Activated naive CD4-positive, alpha-beta T cell treated with anti-CD3 and anti-CD28 coated beads, Interleukin-2, amount 50 U/mL, for 72 hours (primary cell): ENCODE data around the gene MAN1A2. TPM values are rescaled to one million over a fixed set of nuclear protein-coding genes. Genes with fewer than 3 reads are reported as not detected.
"Not testable (repeated sequence)": the region's sequence is repeated elsewhere in the genome, so short reads cannot be mapped to it uniquely, and the experiment has no call there.

ENCODE experiments used
- ATAC-seq, 2 donors: fragments of 150-1000 bp; cut with Tn5 transposase; 2 replicates each; pipeline ENCODE4 v1.10.0; 2021; ENCODE audit warnings: mild to moderate bottlenecking in 2 of 2, moderate library complexity in 2 of 2
- DNase-seq, 2 donors: peaks; one replicate each; pipeline ENCODE4 v3.0.0; 2021 to 2022; ENCODE audit warnings: low spot score in 2 of 2
- H3K27ac Mint-ChIP-seq, 2 donors: one replicate each; pipeline ENCODE4 v1.8.0; 2022; ENCODE audit warnings: mild to moderate bottlenecking in 2 of 2, mixed read lengths in 2 of 2
- H3K36me3 Mint-ChIP-seq, 2 donors: one replicate each; pipeline ENCODE4 v1.8.0; 2022; ENCODE audit warnings: mixed read lengths in 2 of 2
- H3K9me3 Mint-ChIP-seq, 2 donors: one replicate each; pipeline ENCODE4 v1.8.0; 2022; ENCODE audit warnings: mixed read lengths in 2 of 2
- total RNA-seq, 2 donors: library from RNA; stranded (reverse); gene quantifications; one replicate each; pipeline ENCODE4 v1.2.3, GENCODE V29; 2022

MAN1A2 gene
- 10 to 100 TPM; 17.8 to 18.4 TPM for total RNA-seq

- H3K9me3 Mint-ChIP-seq, result no peaks in the 10 kb centered on the region
- peak within 1 kb of the TSS; percentile 83 to 97 for H3K27ac Mint-ChIP-seq
- ATAC-seq (peak; percentile 77 to 85), DNase-seq (peak; percentile 56 to 86)
- H3K36me3 Mint-ChIP-seq, result peaks cover 6 to 16% of the 10 kb centered on the region in 2 donors
Measured at GRCh38 chr1:117367046-117368025, at the start of gene MAN1A2. MAN1A2 (plus strand) TSS chr1:117367449; CDS start chr1:117368184, 735 bp downstream.

- ATAC-seq, result no peak
- peaks cover 0 to 5% of the 10 kb centered on the region in 2 donors for H3K9me3 Mint-ChIP-seq
- no peak for DNase-seq
- H3K27ac Mint-ChIP-seq, result no peak overlapping the region
- H3K36me3 Mint-ChIP-seq, result peaks cover 0 to 4% of the 10 kb centered on the region in 2 donors
Measured at GRCh38 chr1:117318011-117318410, 49.2 kb upstream of the MAN1A2 start.

GRCh38 chr1:117318426-117318825, 48.8 kb upstream of the MAN1A2 start:
- DNase-seq, result no peak
- Mint-ChIP-seq H3K36me3 (peaks cover 0 to 4% of the 10 kb centered on the region in 2 donors), H3K9me3 (peaks cover 0 to 5% of the 10 kb centered on the region in 2 donors), H3K27ac (no peak overlapping the region)
- no peak for ATAC-seq

- peaks cover 0 to 5% of the 10 kb centered on the region in 2 donors for H3K9me3 Mint-ChIP-seq
- no peak overlapping the region for H3K27ac Mint-ChIP-seq
- DNase-seq (no peak), ATAC-seq (no peak)
- peaks cover 0 to 4% of the 10 kb centered on the region in 2 donors for H3K36me3 Mint-ChIP-seq
Measured at GRCh38 chr1:117320515-117320914, 46.7 kb upstream of the MAN1A2 start.

GRCh38 chr1:117321680-117322609, 45.3 kb upstream of the MAN1A2 start:
- H3K9me3 Mint-ChIP-seq, result peaks cover 0 to 5% of the 10 kb centered on the region in 2 donors
- peaks cover 0 to 4% of the 10 kb centered on the region in 2 donors for H3K36me3 Mint-ChIP-seq
- ATAC-seq (no peak), DNase-seq (no peak)
- no peak overlapping the region for H3K27ac Mint-ChIP-seq

- Mint-ChIP-seq H3K9me3 (no peaks in the 10 kb centered on the region), H3K36me3 (no peaks in the 10 kb centered on the region), H3K27ac (no peak overlapping the region)
- ATAC-seq (no peak), DNase-seq (no peak)
Measured at GRCh38 chr1:117324357-117324756, 42.9 kb upstream of the MAN1A2 start.

GRCh38 chr1:117326035-117326434, 41.2 kb upstream of the MAN1A2 start:
- not testable (repeated sequence) for H3K36me3 Mint-ChIP-seq, H3K9me3 Mint-ChIP-seq, ATAC-seq, H3K27ac Mint-ChIP-seq, DNase-seq

- no peak overlapping the region for H3K27ac Mint-ChIP-seq
- no peak for DNase-seq
- ATAC-seq, result no peak
- H3K9me3 Mint-ChIP-seq, result no peaks in the 10 kb centered on the region
- no peaks in the 10 kb centered on the region for H3K36me3 Mint-ChIP-seq
Measured at GRCh38 chr1:117327011-117327410, 40.2 kb upstream of the MAN1A2 start.

GRCh38 chr1:117335376-117336086, 31.7 kb upstream of the MAN1A2 start:
- peaks cover 0 to 4% of the 10 kb centered on the region in 2 donors for H3K9me3 Mint-ChIP-seq
- ATAC-seq (no peak), DNase-seq (no peak)
- H3K27ac Mint-ChIP-seq, result no peak overlapping the region
- H3K36me3 Mint-ChIP-seq, result no peaks in the 10 kb centered on the region

GRCh38 chr1:117336088-117336817, 31.0 kb upstream of the MAN1A2 start:
- H3K9me3 Mint-ChIP-seq, result peaks cover 0 to 4% of the 10 kb centered on the region in 2 donors
- ATAC-seq, result no peak
- H3K36me3 Mint-ChIP-seq, result no peaks in the 10 kb centered on the region
- DNase-seq, result no peak
- H3K27ac Mint-ChIP-seq, result no peak overlapping the region

GRCh38 chr1:117339866-117340700, 27.2 kb upstream of the MAN1A2 start:
- Mint-ChIP-seq H3K27ac (no peak overlapping the region), H3K9me3 (peaks cover 0 to 4% of the 10 kb centered on the region in 2 donors), H3K36me3 (no peaks in the 10 kb centered on the region)
- no peak for DNase-seq
- ATAC-seq, result peak; percentile 46 to 51

GRCh38 chr1:117341123-117341522, 26.1 kb upstream of the MAN1A2 start:
- ATAC-seq (no peak), DNase-seq (no peak)

GRCh38 chr1:117342397-117342796, 24.9 kb upstream of the MAN1A2 start:
- ATAC-seq (no peak), DNase-seq (no peak)
- H3K36me3 Mint-ChIP-seq, result no peaks in the 10 kb centered on the region
- peaks cover 0 to 4% of the 10 kb centered on the region in 2 donors for H3K9me3 Mint-ChIP-seq
- no peak overlapping the region for H3K27ac Mint-ChIP-seq

More at GRCh38 chr1:117341123-117341522, 26.1 kb upstream of the MAN1A2 start:
- H3K36me3 Mint-ChIP-seq, result no peaks in the 10 kb centered on the region
- no peak overlapping the region for H3K27ac Mint-ChIP-seq
- H3K9me3 Mint-ChIP-seq, result peaks cover 0 to 4% of the 10 kb centered on the region in 2 donors

- peak; percentile 44 to 88 for ATAC-seq
- no peak for DNase-seq
- Mint-ChIP-seq H3K27ac (no peak overlapping the region), H3K36me3 (no peaks in the 10 kb centered on the region), H3K9me3 (no peaks in the 10 kb centered on the region)
Measured at GRCh38 chr1:117346206-117346928, 20.9 kb upstream of the MAN1A2 start.
